Activated T-cell treated with anti-CD3 and anti-CD28 coated beads for 48 hours (primary cell): ENCODE data around the gene LRRN4CL.
"Not testable (repeated sequence)": the region's sequence is repeated elsewhere in the genome, so short reads cannot be mapped to it uniquely, and the experiment has no call there.

Source experiments
- DNase-seq: peaks from one replicate; pipeline ENCODE4 v3.0.0-alpha.2; 2020; ENCODE audit warnings: low read depth

LRRN4CL gene

DNA sequence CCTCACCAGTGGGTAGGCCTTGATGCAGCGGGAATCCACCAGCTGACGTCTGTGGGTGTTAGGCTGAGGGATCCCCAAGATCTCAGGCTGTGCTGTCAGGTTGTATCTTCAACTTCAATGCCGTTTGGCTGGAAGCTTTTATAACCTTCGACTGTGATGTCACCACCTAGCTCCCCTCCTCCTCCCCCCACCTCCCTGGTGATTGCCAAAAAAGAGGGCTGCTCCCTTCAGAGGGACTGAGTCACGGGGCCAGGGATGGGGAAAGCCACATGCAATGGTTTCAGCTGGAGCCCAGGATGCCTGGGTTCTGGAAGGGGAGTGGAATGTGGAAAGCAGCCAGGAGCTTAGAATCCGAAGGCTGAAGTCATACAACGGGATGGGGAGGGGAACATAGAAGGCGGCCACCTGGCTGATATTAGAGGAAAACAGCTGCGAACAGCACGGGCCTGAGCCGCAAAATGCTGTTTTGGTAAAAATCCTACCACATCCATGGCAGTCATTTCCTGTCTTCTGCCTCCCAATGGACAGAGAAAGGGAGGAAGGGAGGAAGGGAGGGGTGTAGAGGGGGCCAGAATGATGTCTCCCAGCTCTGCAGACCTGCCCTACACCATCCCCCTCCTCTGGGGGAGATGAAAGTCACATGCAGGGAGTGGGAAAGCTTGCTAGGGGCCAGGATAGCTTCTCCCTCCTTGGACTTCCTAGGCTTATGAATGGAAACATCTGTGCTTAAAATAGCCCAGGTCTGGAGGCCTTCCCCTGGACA is at the start of gene LRRN4CL:
TSS of gene LRRN4CL (minus strand) at position 110 of the 763 bp plus-strand sequence. CDS start 1,022 bp downstream, outside the sequence.
- DNase-seq, result no peak

DNA sequence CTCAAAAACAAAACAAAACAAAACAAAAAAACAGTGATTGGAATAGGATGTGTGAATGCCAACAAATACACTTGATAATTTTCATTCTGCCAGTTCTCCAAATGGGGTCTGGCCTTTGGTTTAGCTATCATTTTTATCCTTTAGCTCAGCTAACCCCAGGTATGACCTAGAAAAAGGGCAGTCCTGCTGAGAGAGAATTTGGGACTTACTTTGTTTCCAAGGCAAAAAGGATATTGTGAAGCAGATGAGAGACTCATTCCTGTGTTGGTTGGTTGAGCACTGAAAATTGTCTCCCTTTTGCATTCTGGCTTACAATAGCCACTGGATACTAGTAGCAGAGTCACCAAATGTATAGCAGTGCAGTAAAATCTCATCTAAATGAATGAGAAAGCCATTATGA is 47.9 kb upstream of the LRRN4CL start:
- no peak for DNase-seq

DNA sequence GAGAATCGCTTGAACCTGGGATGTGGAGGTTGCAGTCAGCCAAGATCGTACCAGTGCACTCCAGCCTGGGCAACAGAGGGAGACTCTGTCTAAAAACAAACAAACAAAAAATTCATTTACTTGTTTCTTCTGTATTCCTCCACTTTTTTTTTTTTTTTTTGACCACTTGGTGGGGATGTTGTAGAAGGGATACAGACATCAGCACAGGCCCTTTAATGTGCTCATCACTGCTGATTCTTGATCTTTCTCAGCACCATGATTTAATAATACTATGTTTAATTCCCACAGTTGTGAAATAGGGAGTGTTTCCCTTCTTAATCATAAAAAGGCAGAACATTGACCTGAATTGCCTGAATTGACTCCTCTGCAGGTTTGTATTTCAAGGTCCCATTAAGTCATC is 43.5 kb upstream of the LRRN4CL start:
- no peak for DNase-seq

DNA sequence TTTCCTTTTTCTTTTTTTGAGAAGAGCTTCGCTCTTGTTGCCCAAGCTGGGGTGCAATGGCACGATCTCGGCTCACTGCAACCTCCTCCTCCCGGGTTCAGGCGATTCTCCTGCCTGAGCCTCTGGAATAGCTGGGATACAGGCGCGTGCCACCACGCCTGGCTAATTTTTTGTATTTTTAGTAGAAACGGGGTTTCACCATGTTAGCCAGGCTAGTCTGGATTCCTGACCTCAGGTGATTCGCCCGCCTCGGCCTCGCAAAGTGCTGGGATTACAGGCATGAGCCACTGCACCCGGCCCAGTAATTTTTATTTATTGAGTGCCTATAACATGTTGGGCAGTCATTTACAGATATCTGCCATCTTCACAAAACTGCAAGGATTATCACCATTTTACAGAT is 40.7 kb upstream of the LRRN4CL start:
- DNase-seq, result not testable (repeated sequence)

DNA sequence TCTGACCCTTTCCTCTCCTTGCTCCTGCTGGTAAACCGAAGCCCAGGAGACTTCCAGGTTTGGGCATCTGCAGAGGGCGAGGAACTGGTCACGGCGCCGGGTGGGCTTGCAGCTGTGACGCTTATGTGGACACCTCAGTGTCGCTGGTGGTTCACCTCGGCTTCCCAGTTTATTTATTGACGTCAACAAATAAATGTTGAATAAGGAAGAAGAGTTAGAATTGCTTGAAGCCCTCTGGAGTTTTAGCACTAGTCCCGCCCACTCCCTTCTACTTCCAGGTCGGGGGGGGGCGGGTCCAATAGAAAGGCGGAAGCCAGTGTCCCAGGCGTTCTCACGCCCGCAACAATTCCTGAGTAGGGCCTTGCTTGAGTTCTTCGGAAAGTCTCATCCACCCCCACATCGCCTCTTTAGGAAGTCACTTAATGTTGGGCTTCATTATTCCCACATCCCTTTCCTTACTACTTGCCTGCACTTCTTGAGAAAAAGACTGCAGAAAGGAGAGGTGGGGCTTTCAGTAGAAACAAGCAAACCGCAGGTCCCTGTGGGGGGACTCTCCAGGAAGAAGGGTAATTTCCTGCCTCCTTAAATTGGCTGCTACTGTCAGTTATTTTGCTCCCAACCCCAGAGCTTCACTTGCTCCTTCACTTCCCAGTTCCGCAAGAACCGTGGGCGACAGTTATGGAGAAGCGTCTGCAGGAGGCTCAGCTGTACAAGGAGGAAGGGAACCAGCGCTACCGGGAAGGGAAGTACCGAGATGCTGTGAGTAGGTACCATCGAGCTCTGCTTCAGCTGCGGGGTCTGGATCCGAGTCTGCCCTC is 39.0 kb upstream of the LRRN4CL start, which contains the start of gene TTC9C:
TSS of gene TTC9C (plus strand) at position 316 of the 818 bp plus-strand sequence. CDS start at position 679, 363 bp downstream.
- peak; percentile 76 for DNase-seq

DNA sequence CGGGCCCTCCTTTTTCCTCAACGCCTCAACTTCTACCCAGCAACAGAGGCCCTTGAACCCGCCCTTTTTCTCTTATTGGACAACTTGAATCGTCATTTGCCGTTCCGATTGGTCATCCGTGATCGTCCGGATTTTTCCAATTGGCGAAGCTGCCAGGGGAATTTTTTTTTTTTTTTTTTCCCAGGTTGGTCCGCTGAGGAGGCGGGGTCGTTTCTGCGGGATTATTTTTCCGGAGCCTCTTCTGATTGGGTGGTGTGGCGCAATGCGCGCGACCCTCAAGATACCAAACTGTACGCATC is 38.5 kb upstream of the LRRN4CL start:
- DNase-seq, result peak; percentile 74

DNA sequence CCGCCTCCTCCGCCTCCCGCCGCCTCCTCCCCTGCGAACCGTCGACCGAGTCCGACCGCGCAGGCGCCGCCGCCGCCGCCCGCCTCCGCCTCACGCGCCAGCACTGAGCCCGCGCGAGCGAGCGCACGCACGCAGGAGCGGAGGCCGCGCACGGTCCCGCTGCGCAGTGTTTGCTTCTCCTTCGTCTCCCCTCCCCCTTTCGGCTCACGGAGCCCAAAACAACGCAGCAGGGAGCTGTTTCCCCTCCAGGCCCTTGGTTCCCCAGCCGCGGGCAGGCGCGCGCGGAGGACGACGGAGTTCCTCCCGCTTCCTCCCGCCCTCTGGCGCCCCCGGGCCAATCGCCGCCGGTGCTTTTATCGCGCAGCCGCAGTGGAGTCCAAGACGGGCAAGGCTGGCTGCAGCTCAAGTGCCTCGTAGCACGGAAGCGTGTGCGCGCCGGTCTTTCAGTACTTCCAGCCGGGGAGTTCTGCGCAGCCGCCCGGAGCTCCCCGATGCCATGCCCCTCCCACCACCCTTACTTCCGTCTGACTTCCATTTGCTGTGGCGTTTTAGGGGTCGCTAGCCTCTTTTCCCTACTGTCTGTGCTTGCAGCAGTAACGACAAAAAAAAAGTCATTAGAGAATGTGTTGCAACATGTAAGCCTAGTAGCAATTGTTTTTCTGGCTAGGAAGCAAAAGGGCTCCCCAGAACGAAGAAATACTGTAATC is 38.0 kb upstream of the LRRN4CL start, which contains the start of gene HNRNPUL2:
TSS of gene HNRNPUL2 (minus strand) at position 293 of the 707 bp plus-strand sequence. CDS start 301 bp downstream, outside the sequence.
- DNase-seq, result peak; percentile 99

DNA sequence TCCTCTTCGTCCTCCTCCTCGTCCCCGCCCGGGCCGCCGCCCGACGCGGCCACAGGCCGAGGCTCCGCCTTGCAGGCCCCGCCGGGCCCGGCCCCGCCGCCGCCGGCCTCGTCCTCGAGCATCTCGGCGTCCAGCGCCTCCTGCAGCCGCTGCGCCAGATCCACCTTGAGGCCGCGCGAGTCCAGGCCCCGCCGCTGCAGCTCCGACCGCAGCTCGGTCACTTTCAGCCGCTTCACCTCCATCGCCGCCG is 37.5 kb upstream of the LRRN4CL start:
- DNase-seq, result no peak

DNA sequence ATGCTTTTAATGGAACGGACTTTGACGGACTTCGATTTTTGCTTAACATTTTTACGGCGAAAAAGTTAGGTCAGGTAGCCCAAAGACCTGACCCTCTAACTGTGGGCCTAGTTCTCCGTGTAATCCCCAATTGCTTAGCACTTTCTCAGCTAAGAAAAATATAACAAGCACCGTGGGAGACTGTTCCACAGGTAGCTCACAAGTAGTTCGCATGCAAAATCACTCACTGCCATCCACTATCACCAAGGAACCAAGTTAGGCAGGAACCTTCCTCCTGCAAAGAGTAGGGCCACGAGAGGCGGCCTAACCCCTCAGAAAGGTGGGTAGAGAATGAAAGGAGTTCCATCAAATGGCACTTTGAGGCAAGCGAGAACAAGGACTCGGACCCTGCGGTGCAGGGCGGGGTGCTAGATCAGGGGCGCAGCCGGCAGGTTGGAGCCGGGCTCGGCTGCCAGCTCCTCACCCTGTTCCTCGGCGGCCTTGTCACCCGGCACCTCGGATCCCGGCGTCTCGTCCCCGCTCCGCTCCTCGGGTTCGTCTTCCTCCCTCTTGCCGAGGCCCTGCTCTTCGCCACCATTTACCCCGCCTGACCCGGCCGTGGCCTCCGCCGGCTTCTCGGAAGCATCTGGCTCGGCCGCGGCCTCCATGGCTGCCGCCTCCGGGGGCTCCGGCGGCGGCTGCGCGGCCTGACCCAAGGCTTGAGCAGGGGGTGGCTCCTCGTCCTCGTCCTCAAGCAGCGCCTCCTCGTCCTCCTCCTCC is 37.0 kb upstream of the LRRN4CL start:
- DNase-seq, result peak; percentile 12

DNA sequence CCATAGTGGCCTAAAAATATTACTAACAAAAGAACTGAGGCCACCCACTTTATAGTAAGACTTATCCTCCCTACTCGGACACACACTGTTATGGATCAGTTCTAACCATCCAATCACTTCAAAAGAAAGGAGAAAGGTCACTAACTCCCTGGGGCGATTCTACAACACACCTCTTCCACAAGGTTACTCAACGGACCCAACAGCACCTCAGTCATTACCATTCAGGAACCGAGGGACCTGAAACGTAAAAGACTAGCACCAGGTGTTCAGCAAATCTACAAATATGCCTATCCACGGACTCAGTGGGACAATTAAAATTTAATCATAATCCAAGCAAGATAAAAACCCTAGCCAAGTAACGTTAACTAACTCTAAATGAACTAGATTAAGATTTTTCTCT is 36.3 kb upstream of the LRRN4CL start:
- no peak for DNase-seq

DNA sequence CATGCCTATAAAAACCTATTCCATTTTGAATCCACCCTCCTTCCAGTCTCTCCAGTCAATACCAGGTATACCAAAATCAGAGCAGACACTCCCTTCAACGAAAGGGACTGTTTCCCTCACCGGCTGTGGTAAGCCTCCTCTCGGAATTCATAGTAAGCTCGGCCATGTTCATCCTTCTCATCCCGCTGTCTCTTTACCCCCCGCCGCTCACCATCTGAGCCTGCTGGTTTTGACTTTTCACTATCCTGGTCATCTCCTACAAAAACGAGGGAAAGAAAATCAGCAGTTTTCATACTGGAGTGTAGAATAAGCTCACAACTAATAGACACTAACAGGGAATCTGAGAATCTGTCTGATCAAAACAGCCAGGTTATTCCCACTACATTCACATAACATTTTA is 34.8 kb upstream of the LRRN4CL start:
- no peak for DNase-seq

DNA sequence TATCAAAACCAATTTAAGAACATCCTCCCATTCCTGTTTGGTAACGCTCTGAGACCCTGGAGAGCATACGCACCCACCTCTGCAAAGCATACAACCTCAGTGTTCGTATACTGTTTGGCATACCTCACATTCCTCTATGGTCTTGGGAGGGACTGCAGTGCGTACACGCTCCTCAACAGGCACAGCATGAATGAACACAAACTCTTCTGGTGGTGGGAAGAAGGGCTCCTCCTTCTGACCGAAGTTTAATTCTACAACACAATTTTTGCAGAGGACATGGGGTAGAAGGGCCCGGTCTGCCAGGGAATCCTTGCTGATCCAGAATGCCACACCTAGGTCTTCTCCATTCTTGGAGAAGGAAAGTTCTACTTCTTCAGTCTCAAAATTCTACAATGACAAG is 32.7 kb upstream of the LRRN4CL start:
- no peak for DNase-seq

DNA sequence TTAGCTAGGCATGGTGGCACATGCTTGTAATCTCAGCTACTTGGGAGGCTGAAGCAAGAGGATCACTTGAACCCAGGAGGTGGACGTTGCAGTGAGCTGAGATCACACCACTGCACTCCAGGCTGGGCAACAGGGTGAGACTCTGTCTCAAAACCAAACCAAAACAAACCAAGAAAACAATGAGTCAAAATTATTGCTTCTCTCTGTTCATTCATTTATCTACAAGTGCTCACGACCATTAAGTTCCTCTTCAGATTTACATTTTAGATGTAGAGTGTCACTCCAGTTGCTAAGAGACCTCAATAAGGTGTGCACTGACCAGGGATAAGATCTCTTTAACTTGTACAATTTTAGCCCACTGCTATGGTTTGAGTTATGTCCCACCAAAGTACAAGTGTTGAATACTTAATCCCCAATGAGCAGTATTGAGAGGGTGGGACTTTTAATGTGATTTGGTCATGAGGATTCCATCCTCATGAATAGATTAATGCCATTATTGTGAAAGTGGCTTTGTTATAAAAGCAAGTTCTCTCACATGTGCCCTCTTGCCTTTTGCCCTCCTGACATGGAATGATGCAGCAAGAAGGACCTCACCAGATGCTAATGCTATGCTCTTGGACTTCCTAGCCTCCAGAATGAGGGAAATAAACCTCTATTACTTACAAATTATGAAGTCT is 30.1 kb upstream of the LRRN4CL start:
- DNase-seq, result no peak

DNA sequence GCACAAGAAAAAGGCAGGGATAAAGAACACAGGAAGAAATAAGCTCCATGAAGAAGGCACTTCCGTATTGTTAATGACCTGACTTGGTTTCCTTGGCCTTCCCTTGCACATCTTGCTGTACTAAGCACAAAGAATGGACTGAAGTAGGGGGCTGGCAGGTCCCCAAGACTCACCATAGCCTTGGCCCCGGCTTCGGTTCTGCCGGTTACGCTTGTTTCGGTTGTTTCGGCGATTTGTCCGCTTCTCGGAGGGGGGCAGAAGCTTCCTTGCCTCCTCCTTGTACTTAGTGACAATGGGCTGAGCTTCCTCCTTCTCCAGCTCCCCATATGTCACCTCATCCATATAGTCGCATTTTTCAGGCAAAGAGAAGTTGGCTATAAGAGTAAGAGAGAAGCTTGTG is 27.5 kb upstream of the LRRN4CL start:
- no peak for DNase-seq

DNA sequence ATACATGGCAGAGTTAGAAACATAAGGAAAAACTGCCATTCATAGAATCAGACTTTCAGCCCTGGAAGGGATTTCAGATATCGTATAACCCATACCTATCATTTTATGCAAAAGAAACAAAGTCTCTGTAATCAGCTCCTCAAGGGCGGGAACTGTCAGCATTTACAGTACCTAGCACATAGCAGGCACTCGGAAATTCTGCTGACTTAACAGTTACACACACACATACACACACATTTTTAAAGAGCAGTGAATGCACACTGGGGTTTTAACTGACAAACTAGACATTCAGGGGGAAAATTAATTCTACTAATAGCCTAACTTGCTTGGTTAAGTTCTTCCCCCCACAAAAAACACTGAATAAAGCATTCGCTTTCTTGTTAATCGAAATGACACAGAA is 26.9 kb upstream of the LRRN4CL start:
- DNase-seq, result no peak

DNA sequence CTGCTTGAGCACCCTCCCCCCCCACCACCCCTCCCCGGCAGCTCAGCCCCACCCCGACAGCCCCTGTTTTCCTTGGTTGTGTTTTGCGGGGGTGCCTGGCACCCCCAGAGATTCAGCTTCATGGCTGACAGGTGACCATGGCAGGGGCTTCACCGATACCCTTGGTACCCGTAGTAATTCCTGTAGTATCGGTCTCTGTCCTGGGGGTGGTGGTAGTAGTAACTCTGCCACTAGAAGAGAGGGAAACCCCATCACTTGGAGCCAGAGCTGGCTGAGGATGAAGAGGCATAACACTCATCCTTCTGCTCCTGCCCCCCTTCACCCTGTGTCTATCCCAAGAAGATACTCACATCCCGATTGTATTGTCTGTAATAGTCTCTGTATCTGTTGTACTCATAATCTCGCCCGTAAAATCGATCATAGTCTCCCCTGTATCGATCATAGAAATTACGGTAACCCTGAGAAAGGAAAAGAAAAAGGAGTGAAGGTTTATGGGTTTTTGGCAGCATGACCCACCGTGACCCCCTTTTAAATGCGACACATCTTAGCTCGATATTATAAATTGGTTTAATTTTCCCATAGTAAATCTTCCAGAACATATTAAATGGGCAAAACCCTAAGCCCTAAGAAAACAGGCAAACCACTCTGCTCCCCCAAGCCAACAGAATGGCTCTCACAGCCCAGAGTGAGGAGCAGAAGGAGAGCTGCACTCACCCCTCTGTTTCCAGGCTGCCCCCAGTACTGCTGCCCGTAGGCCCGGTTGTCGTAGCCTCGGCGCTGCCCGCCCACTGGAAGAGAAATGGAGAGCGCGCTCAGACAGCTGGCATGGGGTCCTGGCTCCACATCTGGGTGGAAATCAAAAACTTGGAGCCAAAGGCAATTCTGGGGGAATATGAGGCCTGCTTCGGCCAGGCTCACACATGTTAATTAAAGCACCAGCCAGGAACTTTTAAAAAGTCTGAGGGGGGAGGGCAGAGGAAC is 26.1 kb upstream of the LRRN4CL start:
- no peak for DNase-seq

DNA sequence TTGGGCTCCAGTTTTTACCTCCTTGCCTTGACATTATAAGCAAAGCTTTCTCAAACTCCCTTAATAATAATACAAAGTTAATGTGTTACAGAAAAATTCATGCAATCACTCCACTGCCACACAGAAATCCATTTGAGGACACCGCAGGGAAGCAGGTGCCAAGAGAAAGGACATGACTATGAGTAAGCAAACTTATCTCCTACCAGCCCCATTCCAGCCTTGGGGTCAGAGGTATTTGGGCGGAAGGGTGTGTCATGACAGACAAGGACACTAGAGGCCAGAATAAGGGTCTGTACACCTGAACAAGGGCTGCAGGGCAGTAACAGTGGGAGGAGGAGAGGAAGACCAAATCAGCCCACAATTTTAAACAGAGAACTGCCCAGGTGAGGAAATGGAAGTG is 24.0 kb upstream of the LRRN4CL start:
- DNase-seq, result no peak

DNA sequence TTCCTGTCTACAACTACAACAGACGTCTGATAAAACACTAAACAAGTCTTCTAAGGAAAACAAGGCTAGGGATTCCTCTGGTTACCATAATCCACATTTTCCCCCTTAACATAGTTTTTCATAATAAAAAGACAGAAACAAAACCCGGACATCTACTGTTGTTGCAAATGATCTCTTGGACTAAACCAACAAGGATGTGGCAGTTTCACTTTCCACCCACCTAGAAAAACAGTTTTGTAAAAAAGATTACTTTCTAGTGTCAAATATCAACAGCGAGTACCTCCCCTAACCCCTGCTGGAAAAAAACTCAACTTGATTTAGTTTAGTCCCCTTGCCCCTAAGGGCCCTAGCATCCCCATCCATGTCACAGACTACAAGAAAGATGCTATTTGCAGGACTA is 23.5 kb upstream of the LRRN4CL start:
- no peak for DNase-seq

DNA sequence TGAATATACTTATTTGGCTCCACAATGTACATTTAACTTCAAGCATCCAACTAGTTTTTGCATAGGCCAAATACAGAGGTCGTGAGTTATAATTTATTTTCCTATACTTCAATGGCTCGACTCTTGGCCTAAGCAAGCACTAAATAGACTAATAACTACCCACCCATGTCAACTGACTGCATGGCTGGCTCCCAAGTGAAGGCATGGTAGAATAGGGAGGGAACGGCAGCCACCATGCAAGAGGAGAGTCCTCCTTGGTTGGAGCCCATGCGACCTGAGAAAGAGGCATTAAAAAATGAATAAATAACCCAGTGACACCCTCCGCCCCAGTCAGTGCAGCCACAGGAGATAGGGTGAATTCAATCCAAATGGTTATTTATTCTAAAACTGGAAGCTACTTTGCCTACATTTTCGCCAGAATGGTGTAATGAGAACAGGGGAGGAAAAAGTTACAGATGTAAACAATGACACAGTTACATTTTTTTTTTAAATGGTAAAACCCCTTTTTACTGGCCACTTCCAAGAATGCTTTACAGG is 23.0 kb upstream of the LRRN4CL start:
- DNase-seq, result no peak

DNA sequence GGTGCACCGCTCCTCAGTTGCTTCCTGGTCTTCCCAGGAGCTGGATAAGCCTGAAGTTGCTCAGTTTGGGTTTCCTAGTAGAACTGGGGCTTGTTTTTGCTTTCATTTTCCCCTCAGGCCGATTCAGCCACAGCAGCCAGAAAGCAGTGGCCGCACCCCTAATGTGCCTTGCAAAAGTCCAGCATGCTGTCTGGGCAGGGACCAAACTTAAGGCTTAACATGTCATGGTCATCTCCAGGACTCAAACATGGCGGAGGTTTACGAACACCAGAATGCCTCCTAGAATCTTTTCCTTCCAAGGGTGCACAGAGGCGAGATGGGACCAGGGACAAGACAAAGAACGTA is 20.6 kb upstream of the LRRN4CL start:
- DNase-seq, result peak; percentile 18
